Keratinocyte (primary cell): ENCODE measurements around the gene HOXB7. TPM values are rescaled to one million over a fixed set of nuclear protein-coding genes. Genes with fewer than 3 reads are reported as not detected.

Experiments used
- DNase-seq: peaks from one replicate; pipeline ENCODE4 v3.0.0-alpha.2; 2011; ENCODE audit warnings: low read depth, missing footprints, low spot score
- FAIRE-seq: peaks from 2 replicates; lab custom pipeline; 2011; peaks lifted over from hg19 to GRCh38; lab: Jason Lieb, UNC
- H2AFZ ChIP-seq: 2 replicates; pipeline ENCODE4 v1.6.0; 2012; ENCODE audit warnings: low read length, control low read depth, inconsistent platforms; ENCODE audit not compliant: control insufficient read depth
- H3K27ac ChIP-seq: 2 replicates; pipeline ENCODE4 v1.5.1; 2011; ENCODE audit warnings: low read length; ENCODE audit not compliant: control insufficient read depth, insufficient read depth
- H3K27me3 ChIP-seq: 3 replicates; pipeline ENCODE4 v1.6.0; 2011; ENCODE audit warnings: low read length; ENCODE audit not compliant: control insufficient read depth, insufficient read depth; ENCODE audit errors: extremely low read depth
- H3K36me3 ChIP-seq, 2 experiments: 2 replicates in 1 of 2; 3 replicates in 1 of 2; pipeline ENCODE4 v1.5.1; 2011; ENCODE audit warnings: low read length in 2 of 2, mild to moderate bottlenecking in 1 of 2; ENCODE audit not compliant: control insufficient read depth in 2 of 2, insufficient read depth in 2 of 2; ENCODE audit errors: extremely low read depth in 1 of 2
- H3K4me1 ChIP-seq: 3 replicates; pipeline ENCODE4 v1.5.1; 2011; ENCODE audit warnings: low read length; ENCODE audit not compliant: control insufficient read depth, insufficient read depth; ENCODE audit errors: extremely low read depth
- H3K4me2 ChIP-seq: 3 replicates; pipeline ENCODE4 v1.6.0; 2011; ENCODE audit warnings: low read depth, low read length; ENCODE audit not compliant: control insufficient read depth, insufficient read depth; ENCODE audit errors: extremely low read depth
- H3K4me3 ChIP-seq, 3 experiments: fragments of 200-600 bp in 1 of 3; sonication (generic) in 1 of 3; 2 replicates in 2 of 3; 3 replicates in 1 of 3; pipeline ENCODE4 v1.5.1; 2011 to 2016; ENCODE audit warnings: low read length in 3 of 3, mild to moderate bottlenecking in 3 of 3, control low read depth in 2 of 3, inconsistent platforms in 1 of 3, low read depth in 1 of 3, mixed read lengths in 1 of 3, mixed run types in 1 of 3, moderate library complexity in 1 of 3; ENCODE audit not compliant: control insufficient read depth in 2 of 3, insufficient read depth in 2 of 3; ENCODE audit errors: extremely low read depth in 1 of 3
- H3K79me2 ChIP-seq: 2 replicates; pipeline ENCODE4 v1.6.0; 2012; ENCODE audit warnings: low read length; ENCODE audit not compliant: control insufficient read depth, insufficient read depth
- H3K9ac ChIP-seq: 3 replicates; pipeline ENCODE4 v1.6.0; 2011; ENCODE audit warnings: low read length; ENCODE audit not compliant: control insufficient read depth, insufficient read depth; ENCODE audit errors: extremely low read depth
- H3K9me1 ChIP-seq: 3 replicates; pipeline ENCODE4 v1.6.0; 2011; ENCODE audit warnings: low read length; ENCODE audit not compliant: control insufficient read depth, insufficient read depth; ENCODE audit errors: extremely low read depth
- H3K9me3 ChIP-seq: 2 replicates; pipeline ENCODE4 v1.5.1; 2012; ENCODE audit warnings: low read depth, low read length; ENCODE audit not compliant: control insufficient read depth
- H4K20me1 ChIP-seq: 3 replicates; pipeline ENCODE4 v1.6.0; 2011; ENCODE audit warnings: low read length; ENCODE audit not compliant: control insufficient read depth, insufficient read depth; ENCODE audit errors: extremely low read depth
- EZH2 ChIP-seq: IDR thresholded peaks from one replicate; pipeline ENCODE4 v1.6.1; 2012; ENCODE audit warnings: inconsistent platforms, mild to moderate bottlenecking, low read length, moderate library complexity
- dilution Hi-C: fragments of 300-500 bp; cut with MboI; formaldehyde crosslinking; loops from one replicate; pipeline ENCODE4 v1.7.0; 2020; ENCODE audit warnings: low sequenced_read_pairs; ENCODE audit not compliant: extremely low pct_ligation_motif_present
- polyA plus RNA-seq, 5 experiments: library from polyadenylated mRNA; depleted of rRNA in 3 of 5; stranded (reverse) in 3 of 5; stranded (forward) in 1 of 5; unstranded in 1 of 5; fragments of >200 nt; gene quantifications; 1 replicate in 1 of 5; 2 replicates in 3 of 5; 3 replicates in 1 of 5; pipeline versions ENCODE4 v1.2.1 to v1.2.3, GENCODE V29; 2011 to 2012; ENCODE audit warnings: missing spikeins in 2 of 5, low read depth in 1 of 5, low replicate concordance in 1 of 5
- TF ChIP-seq, protein P1 (sequence below), 3 experiments: IDR thresholded peaks in 1 of 3; conservative IDR thresholded peaks in 1 of 3; optimal IDR thresholded peaks in 1 of 3; 2 replicates in 2 of 3; 3 replicates in 1 of 3; pipeline versions ENCODE3 to v1.5.1; 2011; ENCODE audit warnings: low read length in 3 of 3, mild to moderate bottlenecking in 3 of 3, moderate library complexity in 2 of 3, control low read depth in 1 of 3, inconsistent platforms in 1 of 3; ENCODE audit not compliant: insufficient read depth in 2 of 3; ENCODE audit errors: extremely low read depth in 1 of 3

The HOXB7 gene
- polyA plus RNA-seq, 1 donor (not counting 4 experiments of a cell fraction or from before 2014, with no cell fraction given): 1.0 TPM

DNA sequence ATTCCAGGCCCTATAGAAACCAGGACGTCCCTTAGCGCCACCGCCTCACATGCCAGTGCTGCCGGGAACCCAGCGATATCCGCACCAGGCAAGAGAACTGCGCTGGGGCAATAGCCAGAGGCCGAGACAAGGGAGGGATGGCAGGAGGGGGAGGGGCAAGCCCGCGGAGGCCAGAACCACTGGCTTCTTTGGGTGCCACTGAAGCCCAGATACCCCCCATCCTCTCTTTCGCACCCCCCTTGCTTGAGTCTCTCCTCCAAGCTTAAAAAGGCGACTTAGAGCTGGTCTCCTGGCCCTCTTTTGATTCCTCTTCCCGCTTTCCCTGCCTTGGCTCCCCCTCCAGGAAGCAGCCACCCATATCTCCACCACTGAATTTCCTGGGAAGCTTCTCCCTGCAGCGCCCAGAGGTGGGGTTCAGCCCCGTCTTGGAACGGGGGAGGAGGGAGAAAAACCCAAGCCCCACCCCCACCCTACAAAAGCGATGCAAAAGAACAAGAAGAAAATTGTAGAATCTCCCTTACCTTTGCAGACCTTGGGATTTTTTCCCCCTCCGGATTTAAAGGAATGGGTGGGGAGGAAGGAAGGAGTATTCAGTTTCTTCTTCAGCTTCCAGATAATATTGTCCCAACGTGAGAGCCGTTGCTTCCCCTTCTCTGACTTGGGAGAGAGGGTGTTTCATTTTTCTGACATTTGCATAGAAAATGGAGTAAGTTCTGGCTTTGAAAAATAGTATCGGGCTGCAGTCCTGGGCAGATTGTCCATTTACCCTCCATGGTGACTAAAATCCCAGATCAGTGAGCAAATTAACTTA lies 6.7 kb downstream of the HOXB7 start:
- Histone ChIP-seq H3K36me3 (no peaks in the 10 kb centered on the region), H3K9me3 (no peaks in the 10 kb centered on the region), H3K27me3 (peaks cover 97% of the 10 kb centered on the region), H3K4me3 (peak overlapping the region in 2 of 3 experiments; percentile 35 to 56), H3K4me2 (peak overlapping the region; percentile 50), H3K4me1 (peaks cover 7% of the 10 kb centered on the region), H2AFZ (peak overlapping the region; percentile 25), H3K27ac (no peak overlapping the region), H3K79me2 (no peaks in the 10 kb centered on the region), H4K20me1 (no peaks in the 10 kb centered on the region), H3K9ac (no peak overlapping the region), H3K9me1 (no peaks in the 10 kb centered on the region)
- FAIRE-seq (no peak), DNase-seq (no peak)
- TF ChIP-seq EZH2: peak; percentile 53
- TF ChIP-seq, protein P1, sequence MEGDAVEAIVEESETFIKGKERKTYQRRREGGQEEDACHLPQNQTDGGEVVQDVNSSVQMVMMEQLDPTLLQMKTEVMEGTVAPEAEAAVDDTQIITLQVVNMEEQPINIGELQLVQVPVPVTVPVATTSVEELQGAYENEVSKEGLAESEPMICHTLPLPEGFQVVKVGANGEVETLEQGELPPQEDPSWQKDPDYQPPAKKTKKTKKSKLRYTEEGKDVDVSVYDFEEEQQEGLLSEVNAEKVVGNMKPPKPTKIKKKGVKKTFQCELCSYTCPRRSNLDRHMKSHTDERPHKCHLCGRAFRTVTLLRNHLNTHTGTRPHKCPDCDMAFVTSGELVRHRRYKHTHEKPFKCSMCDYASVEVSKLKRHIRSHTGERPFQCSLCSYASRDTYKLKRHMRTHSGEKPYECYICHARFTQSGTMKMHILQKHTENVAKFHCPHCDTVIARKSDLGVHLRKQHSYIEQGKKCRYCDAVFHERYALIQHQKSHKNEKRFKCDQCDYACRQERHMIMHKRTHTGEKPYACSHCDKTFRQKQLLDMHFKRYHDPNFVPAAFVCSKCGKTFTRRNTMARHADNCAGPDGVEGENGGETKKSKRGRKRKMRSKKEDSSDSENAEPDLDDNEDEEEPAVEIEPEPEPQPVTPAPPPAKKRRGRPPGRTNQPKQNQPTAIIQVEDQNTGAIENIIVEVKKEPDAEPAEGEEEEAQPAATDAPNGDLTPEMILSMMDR (optimal IDR thresholded peaks at IDR 0.05 in 1 of 3, IDR thresholded peaks at IDR 0.05 in 1 of 3, conservative IDR thresholded peaks at IDR 0.05 in 1 of 3; ENCODE audit: extremely low read depth in 1 of 3, insufficient read depth in 2 of 3, low read length in 3 of 3): no peak
- dilution Hi-C loops: no loop called here

DNA sequence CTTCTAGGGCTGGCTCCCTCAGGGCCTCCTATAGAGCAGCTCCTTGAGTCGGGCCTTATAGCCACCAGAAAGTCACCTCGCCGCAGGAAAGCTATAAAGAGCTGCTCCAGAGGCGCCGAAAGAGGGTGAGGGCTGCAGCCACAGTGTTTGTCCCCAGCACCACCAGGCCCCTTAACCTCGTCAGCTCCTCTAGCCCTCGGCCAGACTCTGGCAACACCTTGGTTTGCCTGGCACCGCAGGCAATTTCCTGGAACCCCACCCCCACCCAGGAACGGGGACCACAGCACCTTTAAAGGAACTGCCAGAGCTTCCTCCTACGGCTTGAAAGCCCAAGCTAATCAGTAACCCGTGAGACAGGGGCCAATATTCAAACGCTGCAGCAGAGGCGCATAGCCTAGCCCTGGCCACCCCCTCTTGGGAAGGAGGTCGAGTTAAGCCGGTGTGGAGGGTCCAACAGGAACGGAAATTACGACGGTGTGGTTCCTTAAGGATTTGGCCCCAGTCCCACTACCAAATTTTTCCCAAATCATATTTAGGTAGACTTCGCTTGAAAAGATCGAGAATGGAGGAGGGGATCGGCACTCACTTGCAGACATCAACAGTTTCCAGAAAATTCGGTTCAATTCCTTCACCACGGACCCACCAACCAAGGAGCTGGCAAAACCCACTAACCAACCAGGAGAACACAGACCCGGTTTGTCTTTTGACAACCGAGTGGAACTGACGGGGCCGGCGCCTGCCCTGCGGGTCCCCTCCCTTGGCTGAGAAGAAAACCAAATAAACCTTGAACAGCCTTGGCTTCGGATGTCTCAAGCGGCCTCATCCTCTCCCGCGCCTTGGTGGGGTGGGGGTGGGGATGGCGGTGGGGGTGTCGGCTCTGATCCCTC lies 9.0 kb downstream of the HOXB7 start:
- Histone ChIP-seq H3K9me3 (no peaks in the 10 kb centered on the region), H3K27me3 (peaks cover 100% of the 10 kb centered on the region), H3K27ac (no peak overlapping the region), H3K4me2 (no peak overlapping the region), H3K4me3 (peak overlapping the region in 1 of 3 experiments; percentile 56), H4K20me1 (no peaks in the 10 kb centered on the region), H3K4me1 (peaks cover 9% of the 10 kb centered on the region), H2AFZ (no peak overlapping the region), H3K9ac (no peak overlapping the region), H3K36me3 (no peaks in the 10 kb centered on the region), H3K9me1 (no peaks in the 10 kb centered on the region), H3K79me2 (no peaks in the 10 kb centered on the region)
- peak; percentile 90 for TF ChIP-seq EZH2
- TF ChIP-seq, protein P1 (optimal IDR thresholded peaks at IDR 0.05 in 1 of 3, IDR thresholded peaks at IDR 0.05 in 1 of 3, conservative IDR thresholded peaks at IDR 0.05 in 1 of 3; ENCODE audit: extremely low read depth in 1 of 3, insufficient read depth in 2 of 3, low read length in 3 of 3): no peak
- DNase-seq: no peak
- dilution Hi-C loops: no loop called here
- FAIRE-seq: no peak
